ENCODE data around the gene MCTP1. TPM values are rescaled to one million over a fixed set of nuclear protein-coding genes. Genes with fewer than 3 reads are reported as not detected.
"Not testable (repeated sequence)": the region's sequence is repeated elsewhere in the genome, so short reads cannot be mapped to it uniquely, and the experiment has no call there.

MCTP1 gene
- total RNA-seq, 4 donors from 2014 or later = 5.4 to 22.1 (median 5.8) TPM

DNA sequence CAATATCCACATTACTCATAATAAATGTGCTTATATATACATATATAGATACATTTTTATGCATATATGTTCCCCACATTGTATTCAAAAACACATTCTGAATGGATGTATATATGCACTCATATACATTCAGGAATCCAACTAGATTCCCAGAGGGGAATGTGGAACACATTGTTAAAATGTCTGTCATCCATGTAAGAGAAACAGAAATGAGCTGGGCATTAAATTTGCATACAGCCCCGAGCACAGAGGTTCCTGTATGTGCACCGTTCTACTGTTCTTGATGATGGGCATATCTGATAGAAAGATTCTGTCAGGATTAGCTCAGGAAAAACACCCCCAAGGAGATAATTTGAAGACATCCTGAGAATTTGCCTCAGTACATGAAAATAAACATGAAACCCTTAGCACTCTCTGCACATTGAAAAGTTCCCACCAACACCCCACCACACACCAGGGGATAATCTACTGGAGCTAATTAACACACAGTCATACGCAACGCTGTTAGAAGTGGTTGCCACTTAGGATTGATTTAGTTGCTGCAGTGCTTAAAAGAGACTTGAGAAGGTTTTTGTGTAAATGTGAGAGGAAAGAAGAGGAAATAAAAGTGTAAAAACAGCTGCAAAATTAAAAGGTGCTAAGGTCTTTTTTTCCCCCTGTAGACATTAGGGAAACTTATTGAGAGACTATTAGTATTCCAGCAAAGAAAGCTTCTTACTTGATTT, 443.1 kb downstream of the MCTP1 start:
- H3K9me3 ChIP-seq = no peaks in the 10 kb centered on the region
- H3K4me1 ChIP-seq = no peaks in the 10 kb centered on the region
- TF ChIP-seq, protein P1, sequence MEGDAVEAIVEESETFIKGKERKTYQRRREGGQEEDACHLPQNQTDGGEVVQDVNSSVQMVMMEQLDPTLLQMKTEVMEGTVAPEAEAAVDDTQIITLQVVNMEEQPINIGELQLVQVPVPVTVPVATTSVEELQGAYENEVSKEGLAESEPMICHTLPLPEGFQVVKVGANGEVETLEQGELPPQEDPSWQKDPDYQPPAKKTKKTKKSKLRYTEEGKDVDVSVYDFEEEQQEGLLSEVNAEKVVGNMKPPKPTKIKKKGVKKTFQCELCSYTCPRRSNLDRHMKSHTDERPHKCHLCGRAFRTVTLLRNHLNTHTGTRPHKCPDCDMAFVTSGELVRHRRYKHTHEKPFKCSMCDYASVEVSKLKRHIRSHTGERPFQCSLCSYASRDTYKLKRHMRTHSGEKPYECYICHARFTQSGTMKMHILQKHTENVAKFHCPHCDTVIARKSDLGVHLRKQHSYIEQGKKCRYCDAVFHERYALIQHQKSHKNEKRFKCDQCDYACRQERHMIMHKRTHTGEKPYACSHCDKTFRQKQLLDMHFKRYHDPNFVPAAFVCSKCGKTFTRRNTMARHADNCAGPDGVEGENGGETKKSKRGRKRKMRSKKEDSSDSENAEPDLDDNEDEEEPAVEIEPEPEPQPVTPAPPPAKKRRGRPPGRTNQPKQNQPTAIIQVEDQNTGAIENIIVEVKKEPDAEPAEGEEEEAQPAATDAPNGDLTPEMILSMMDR (IDR thresholded peaks at IDR 0.05 in 4 of 5, conservative IDR thresholded peaks at IDR 0.05 in 1 of 5) = no peak
- no peak for TF ChIP-seq POLR2A (IDR thresholded peaks at IDR 0.05)
- H3K4me3 ChIP-seq = no peak overlapping the region
- no peaks in the 10 kb centered on the region for H3K27me3 ChIP-seq
- in situ Hi-C loops (cut with MboI; ENCODE audit: low sequenced_read_pairs in 4 of 4) = no loop called here
- no peak for DNase-seq
- no peak overlapping the region for H3K27ac ChIP-seq
- intact Hi-C loops (cut with DNase I; ENCODE audit: low total_unique reads) = no loop called here
- H3K36me3 ChIP-seq = no peaks in the 10 kb centered on the region
- ATAC-seq = no peak

DNA sequence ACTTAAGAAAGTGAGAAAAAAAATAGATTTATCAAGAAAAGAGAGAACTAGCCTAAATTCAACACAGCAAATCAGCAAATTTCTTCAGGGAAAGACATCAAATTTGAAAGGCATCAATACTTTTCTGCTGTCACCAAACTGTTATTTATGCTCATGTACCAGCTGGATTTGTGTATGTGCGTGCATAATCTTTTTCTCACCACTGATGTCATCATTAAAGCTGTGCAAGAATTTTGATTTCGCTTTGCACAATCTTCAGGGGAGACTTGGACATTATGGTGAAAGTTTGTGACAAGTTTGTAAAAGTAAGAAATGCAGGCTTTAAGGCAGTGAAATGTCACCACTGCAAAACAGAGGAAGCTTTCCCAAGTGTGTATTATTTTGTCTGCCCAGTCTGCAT, 451.0 kb downstream of the MCTP1 start:
- no peak overlapping the region for H3K27ac ChIP-seq
- no peak overlapping the region for H3K4me3 ChIP-seq
- TF ChIP-seq POLR2A (IDR thresholded peaks at IDR 0.05) = no peak
- TF ChIP-seq, protein P1 (IDR thresholded peaks at IDR 0.05 in 4 of 5, conservative IDR thresholded peaks at IDR 0.05 in 1 of 5) = no peak
- no peaks in the 10 kb centered on the region for H3K9me3 ChIP-seq
- ATAC-seq (no peak), DNase-seq (no peak)
- H3K4me1 ChIP-seq = no peaks in the 10 kb centered on the region
- H3K36me3 ChIP-seq = no peaks in the 10 kb centered on the region
- intact Hi-C loops (cut with DNase I; ENCODE audit: low total_unique reads) (no loop called here), in situ Hi-C loops (cut with MboI; ENCODE audit: low sequenced_read_pairs in 4 of 4) (no loop called here)
- H3K27me3 ChIP-seq = no peaks in the 10 kb centered on the region

DNA sequence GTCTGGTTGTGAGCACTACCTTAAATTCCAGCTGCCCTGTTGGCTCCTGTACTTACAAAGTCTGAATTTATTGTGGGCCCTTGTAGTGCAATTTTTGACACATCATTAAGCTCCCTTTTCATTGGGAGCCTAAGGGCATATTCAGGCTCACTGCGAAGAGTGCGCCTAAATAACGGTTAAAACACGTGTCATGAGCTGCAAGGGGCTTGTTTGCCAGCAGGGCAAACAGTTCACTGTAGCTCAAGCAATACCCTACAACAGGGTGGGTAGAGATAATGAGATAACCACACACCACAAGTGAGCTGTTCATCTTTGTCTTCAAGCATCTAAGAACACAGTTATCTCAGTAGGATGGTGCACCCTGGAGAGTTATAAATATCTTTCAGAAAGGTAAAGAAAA, 452.2 kb downstream of the MCTP1 start:
- intact Hi-C loops (cut with DNase I; ENCODE audit: low total_unique reads) (no loop called here), in situ Hi-C loops (cut with MboI; ENCODE audit: low sequenced_read_pairs in 4 of 4) (no loop called here)
- Histone ChIP-seq H3K4me1 (no peaks in the 10 kb centered on the region), H3K9me3 (no peaks in the 10 kb centered on the region), H3K27me3 (no peaks in the 10 kb centered on the region), H3K27ac (no peak overlapping the region), H3K4me3 (no peak overlapping the region), H3K36me3 (no peaks in the 10 kb centered on the region)
- ATAC-seq = no peak
- TF ChIP-seq POLR2A (IDR thresholded peaks at IDR 0.05) = no peak
- TF ChIP-seq, protein P1 (IDR thresholded peaks at IDR 0.05 in 4 of 5, conservative IDR thresholded peaks at IDR 0.05 in 1 of 5) = no peak
- DNase-seq = no peak

DNA sequence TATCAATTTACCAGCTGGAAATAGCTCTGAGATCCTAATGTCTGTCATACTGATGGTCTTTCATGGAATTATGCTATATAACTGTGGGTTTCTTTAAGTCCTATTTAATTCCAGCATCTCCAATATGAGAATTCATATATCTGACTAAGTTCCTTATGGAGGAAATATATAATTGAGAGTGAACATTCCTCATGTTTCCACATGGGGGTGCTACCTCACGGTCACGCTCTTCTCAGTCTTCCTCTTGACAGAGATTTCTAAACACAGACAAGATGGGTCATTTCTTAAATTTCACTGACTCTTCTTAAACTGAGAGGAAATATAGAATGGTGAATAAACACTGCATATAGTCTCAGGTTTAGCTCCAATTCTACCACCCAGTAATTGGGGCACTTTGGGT, 454.4 kb downstream of the MCTP1 start:
- H3K27ac ChIP-seq = no peak overlapping the region
- H3K4me3 ChIP-seq = no peak overlapping the region
- in situ Hi-C loops (cut with MboI; ENCODE audit: low sequenced_read_pairs in 4 of 4) (no loop called here), intact Hi-C loops (cut with DNase I; ENCODE audit: low total_unique reads) (no loop called here)
- no peaks in the 10 kb centered on the region for H3K9me3 ChIP-seq
- no peak for DNase-seq
- H3K4me1 ChIP-seq = no peaks in the 10 kb centered on the region
- TF ChIP-seq, protein P1 (IDR thresholded peaks at IDR 0.05 in 4 of 5, conservative IDR thresholded peaks at IDR 0.05 in 1 of 5) = peak in 1 of 5 experiments; percentile 20
- no peak for TF ChIP-seq POLR2A (IDR thresholded peaks at IDR 0.05)
- H3K36me3 ChIP-seq = no peaks in the 10 kb centered on the region
- ATAC-seq = no peak
- no peaks in the 10 kb centered on the region for H3K27me3 ChIP-seq

DNA sequence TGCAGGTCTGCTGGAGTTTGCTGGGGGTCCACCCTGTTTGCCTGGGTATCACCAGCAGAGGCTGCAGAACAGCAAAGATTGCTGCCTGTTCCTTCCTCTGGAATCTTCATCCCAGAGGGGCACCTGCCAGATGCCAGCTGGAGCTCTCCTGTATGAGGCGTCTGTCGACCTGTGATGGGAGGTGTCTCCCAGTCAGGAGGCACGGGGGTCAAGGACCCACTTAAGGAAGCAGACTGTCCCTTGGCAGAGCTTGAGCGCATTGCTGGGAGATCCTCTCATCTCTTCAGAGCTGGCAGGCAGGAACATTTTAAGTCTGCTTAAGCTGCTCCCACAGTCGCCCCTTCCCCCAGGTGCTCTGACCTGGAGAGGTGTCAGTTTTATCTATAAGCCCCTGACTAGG, 456.7 kb downstream of the MCTP1 start:
- H3K27ac ChIP-seq; H3K36me3 ChIP-seq; in situ Hi-C loops (cut with MboI; ENCODE audit: low sequenced_read_pairs in 4 of 4); H3K4me1 ChIP-seq; intact Hi-C loops (cut with DNase I; ENCODE audit: low total_unique reads); H3K4me3 ChIP-seq; ATAC-seq; H3K27me3 ChIP-seq; DNase-seq; H3K9me3 ChIP-seq: not testable (repeated sequence)
